GM21381 (cell line): ENCODE results near the gene LHX5.

Source experiments
- ATAC-seq: cut with Tn5 transposase; IDR thresholded peaks from one replicate; pipeline ENCODE4 v1.9.1; 2021; ENCODE audit warnings: mild to moderate bottlenecking, moderate library complexity; ENCODE audit not compliant: unreplicated experiment

The LHX5 gene

DNA sequence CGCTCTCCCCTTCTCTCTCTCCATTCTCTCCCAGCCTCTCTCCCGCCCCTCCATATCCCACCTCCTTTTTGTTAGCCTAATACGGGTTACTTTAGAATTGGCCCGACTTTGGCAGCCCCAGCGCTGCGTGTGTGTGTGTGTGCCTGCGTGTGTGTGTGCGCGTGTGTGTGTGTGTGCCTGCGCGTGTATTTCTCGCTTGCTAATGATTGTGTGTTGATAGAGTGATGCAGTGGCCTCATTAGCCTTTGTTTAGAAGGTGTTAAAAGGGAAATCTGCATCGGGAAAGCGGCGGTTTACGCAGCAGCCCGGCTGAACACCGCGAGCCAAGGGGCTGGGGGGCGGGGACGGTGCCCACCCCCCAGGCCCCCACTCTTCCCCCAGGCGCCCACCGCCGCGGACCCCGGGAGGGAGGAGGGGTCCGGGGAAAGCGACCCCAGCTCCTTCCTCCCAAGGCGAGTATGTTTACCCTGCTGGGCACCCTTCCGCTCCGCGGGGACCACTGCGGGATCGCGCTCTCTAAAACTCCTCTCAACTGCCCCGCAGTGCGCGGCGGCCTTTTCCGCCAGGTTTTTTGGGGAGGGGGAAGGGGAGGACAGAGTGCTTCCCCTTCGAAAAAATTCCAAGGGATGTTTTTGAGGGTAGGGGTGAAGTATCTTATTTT, 6.8 kb upstream of the LHX5 start:
- ATAC-seq = no peak

GRCh38 chr12:113477842-113478215, 6.2 kb upstream of the LHX5 start:
- ATAC-seq = no peak

GRCh38 chr12:113477171-113477841, 5.6 kb upstream of the LHX5 start:
- no peak for ATAC-seq

- no peak for ATAC-seq
These were observed 4.7 kb upstream of the LHX5 start for GRCh38 chr12:113476176-113476986.

DNA sequence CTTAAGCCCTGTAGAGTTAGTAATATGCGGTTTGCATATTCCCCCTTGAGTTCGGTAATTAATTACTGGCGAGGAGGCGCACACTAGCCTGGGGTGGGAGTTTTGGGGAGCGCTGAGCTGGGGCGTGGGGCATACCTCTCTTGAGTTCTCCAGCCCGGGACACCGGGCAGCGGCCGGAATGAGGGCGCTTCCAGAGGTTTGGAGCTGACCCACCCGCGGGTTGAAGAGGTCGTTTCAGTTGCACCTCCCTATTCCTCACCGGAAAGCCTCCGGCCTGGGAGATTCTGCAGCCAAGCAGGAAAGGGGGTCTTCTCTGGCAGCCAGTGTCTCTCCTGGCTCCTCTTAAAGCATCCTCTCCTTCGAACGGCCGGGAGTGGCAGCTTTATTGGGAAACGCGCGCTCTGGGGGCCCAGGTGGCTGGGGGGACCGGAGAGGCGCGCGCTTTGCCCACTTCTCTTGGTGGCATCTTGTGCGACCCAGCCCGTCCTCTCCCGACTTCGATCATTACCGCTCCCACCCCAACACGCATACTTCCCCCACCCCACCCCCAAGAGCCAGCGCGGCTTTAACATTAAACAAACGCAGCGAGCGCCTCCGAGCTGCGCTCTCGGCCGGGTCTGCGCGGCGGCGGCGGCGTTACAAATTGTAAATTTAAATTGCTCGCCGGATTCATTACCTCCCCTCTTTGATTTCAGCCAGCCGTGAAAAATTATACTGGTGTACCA, 3.9 kb upstream of the LHX5 start:
- no peak for ATAC-seq

DNA sequence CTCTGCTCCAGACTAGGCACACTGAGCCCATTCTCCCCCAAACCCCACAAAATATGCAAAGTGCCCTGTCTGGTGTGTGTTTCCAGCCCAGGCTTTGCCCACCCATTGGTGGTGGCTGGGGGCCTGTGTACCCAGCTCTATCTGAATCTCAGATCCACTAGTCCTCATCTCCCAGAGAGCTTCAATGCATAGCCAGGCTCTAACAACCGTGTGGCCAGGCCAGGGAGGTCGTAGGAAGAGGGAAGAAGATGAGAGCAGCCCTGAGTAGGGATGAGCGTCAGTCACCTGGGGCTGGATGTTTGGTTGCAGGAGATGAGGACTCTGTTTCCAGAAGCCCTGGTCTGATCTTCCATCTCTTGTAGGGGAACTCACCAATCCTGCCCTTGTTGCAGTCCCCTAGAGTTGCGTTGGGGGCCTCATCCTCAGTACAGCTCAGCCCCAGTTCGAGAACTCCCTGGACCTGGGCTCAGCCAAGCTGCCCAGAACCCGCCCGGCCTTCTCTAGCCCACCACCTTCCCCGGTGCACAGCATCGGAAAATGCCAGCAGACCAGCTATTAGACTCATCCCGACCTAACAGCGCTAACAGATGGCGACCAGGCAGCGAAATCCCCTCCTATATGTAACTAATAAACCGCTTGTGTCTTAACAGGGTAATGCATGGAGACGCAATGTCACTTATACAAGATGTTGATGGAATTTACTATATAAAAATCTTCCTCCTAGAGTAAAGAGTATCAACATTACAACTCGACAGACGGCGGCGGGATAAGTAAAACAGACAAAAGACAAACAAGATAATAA, 3.2 kb upstream of the LHX5 start:
- no peak for ATAC-seq

GRCh38 chr12:113473942-113474341, 2.3 kb upstream of the LHX5 start:
- ATAC-seq = no peak

DNA sequence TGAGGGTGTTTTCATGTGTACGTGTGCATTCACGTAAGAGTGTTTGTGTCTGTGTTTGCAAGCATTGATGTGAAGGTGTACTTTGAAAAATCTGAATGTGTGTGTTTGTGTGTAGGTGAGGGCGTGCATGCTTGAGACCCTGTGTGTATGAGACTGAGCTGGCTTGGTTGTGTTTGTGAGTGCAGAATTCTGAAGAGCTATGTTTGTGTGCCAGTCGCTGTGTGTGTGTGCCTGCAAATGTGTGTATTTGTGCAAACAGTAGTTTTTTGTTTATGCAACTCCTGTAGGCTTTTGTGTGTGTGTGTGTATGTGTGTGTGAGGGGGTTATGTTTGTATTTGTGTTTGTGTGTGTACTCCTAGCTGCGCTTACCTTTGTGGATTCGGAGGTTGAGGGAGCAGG, 1.7 kb upstream of the LHX5 start:
- ATAC-seq = no peak

- ATAC-seq = no peak
These were observed 785 bp upstream of the LHX5 start for GRCh38 chr12:113472191-113473121.

GRCh38 chr12:113470871-113471618, 626 bp downstream of the LHX5 start:
- ATAC-seq = no peak

- no peak for ATAC-seq
These were observed 1.5 kb downstream of the LHX5 start for GRCh38 chr12:113469949-113470743.

- ATAC-seq = no peak
These were observed 2.3 kb downstream of the LHX5 start for GRCh38 chr12:113469224-113469948.

DNA sequence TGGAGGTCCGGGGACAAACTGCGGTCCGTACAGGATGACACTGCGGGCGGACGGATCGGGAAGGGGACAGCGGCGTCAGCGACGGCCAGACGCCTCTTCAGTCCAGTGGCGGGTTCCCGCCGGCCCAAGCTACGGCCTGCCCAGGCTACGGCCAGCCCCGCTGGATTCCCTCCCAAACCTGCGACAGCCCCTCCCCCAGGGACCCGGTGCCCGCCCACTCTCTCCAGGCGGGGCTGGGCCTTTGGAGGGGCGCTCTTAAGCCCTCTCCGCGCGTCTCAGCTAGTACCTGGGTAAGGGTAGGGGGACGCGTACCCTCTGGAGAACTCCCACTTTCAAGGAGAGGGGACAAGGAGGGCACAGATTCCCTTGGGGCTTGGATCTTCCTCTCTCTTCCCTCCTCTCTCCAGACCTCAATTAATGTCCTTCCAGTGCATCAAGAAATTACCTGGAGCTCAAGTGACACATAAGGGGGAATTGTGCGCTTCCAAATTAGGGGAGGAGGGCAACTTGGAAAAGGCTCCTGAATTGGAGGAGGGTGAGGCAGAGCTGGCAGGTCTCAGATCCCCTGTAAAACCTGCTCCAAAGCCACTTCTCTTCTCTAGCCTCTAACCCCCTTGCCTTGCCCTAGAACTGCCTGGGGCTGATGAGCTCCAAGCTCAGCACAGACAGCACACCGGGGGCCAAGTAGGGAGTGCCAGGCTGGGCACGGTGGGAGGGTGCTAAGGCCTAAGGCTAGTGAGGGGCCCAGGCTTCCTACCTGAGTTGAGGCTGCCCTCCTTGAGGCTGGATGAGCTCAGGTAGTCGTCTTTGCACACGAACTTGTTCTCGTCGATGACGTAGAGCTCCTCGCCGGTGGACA, 3.1 kb downstream of the LHX5 start:
- no peak for ATAC-seq

DNA sequence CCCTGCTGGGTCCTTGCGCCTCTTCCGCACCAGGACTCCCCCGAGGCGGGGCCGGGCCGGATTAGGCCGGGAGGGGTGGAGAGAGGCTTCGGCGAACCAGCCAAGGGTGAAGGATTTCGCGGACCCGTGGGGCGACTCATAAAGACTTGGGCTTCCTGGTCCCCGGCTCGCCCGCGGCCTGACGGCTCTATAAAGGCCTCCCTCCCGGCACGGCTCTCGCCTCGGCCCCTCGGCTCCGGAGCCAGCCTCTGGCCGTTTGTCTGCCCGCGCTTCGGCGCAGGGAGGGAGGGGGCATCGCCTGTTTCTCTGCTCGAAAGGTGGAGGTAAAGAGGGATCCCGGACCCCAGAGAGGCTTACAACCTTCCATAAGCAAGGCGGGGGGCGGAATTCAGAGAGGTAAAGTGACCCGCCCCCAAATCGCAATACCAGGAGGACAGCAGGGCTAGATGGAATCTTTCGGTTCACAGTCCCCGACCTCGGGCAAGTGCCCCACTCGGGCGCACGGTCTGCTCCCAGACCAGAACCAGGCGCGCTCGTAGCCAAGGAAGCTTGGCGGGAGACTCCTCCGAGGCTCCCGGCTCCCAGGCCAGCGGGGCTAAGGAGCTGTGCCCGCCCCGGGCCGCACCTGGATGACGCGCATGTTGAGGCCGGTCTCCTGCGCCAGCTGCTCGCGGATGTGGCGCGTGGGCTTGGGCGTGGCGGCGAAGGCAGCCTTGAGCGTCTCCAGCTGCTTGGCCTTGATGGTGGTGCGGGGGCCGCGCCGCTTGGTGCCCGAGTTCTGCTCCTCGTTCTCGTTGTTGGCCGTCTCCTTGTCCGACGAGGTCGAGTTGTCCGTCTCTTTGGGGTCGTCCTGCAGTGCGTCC, 3.9 kb downstream of the LHX5 start:
- ATAC-seq = no peak

GRCh38 chr12:113467142-113467501, 4.5 kb downstream of the LHX5 start:
- ATAC-seq = no peak
